Fibroblast of skin of back (primary cell): ENCODE data around the gene SH3D21.

Source experiments
- DNase-seq: peaks from one replicate; pipeline ENCODE4 v3.0.0-alpha.2; 2013

SH3D21 gene

DNA sequence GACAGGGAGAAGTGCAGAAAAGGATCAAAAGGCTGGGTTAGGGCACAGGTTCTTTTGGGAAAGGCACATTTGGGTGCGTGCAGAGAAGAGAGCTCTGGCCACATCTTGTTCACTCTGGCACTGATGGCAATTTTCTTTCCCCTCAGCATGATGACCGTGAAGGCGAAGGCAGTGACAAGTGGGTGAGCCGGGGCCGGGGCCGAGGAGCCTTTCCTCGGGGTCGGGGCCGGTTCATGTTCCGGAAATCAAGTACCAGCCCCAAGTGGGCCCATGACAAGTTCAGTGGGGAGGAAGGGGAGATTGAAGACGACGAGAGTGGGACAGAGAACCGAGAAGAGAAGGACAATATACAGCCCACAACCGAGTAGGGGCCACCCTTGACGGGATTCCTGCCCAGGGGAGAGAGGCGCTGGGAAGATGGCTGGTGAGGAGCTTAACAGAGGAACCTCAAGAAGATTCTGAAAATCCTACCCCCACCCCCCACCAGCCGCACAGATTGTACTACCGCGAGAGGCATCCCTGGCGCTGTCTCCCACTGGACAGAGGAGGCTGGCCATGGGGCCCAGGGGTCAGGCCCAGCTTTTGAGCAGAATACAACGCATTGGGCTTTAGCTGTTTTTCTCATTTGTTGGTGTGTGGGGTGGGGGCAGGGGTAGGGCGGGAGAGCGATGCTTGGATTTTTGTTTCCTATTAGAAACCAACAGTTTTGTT lies 2.4 kb upstream of the SH3D21 start:
- no peak for DNase-seq

GRCh38 chr1:36304521-36304920 lies 1.6 kb upstream of the SH3D21 start:
- DNase-seq, result no peak

DNA sequence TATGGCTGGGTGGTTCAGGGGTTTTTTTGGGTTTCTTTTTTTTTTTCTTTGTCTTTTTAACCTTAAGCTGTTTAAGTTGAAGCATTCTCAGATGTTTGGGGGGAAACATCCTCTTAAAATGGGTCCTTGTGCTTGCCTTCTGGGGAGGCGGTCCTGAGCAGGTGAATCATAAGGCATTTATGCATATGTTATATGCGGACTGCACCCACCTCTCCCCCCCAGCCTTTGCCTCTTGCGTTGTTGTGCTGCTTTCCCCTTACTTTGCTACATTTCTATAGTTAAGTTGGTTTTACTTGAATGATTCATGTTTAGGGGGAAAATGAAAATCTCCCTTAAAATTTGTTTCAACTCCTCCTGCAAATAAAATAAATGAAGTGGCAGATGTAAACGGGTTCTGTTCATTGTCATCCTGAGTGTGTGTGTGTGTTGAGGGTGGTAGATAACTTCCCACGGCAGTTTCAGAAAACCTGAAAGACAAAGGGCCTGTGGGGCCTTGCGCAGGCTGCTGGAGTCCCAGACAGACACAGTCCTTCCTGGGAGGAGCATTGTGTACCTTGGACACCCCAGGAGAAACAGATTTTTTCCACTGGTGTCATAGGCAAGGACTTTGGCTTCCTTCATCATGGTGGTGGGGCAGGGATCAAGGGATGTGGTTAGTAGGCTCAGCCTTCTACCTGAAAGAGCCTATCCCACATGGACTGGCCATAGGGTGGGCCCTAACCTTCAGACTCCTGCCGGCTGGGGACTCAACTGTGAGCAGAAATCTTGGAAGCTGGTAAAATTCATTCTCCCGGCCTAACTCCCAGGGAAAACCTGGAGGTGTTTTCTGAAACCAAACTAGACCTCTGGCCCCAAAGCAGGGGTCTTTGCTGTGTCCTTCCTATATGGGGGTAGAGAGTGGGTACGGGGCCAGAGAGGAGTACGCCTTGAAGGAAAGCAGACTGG lies 926 bp upstream of the SH3D21 start:
- DNase-seq, result no peak

GRCh38 chr1:36305915-36306209 lies 306 bp upstream of the SH3D21 start:
- DNase-seq, result no peak

DNA sequence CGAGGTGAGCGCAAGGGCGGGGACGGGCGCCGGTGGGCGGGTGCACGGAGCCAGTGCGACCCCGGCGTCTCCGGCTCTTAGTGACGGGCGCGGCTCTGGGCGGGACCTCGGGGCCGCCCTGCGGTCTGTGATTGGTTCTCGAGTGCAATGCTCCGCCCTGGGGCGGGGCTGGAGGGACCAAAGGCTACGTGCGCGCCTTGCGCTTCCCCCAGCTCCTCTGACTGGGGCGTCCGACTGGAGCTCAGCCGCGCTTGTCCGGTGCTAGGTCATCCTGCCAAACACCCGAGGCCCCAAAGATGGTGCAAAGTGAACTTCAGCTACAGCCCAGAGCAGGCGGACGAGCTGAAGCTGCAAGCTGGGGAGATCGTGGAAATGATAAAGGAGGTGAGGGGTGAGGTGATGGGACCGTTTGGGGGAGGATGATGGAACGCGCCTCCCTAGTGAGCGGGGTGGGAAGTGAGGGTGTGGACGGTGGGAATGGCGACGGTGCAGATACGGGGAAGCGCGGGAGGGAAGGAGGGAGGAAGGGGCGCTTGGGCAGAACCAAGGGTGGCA lies 811 bp downstream of the SH3D21 start:
- DNase-seq, result peak; percentile 93

DNA sequence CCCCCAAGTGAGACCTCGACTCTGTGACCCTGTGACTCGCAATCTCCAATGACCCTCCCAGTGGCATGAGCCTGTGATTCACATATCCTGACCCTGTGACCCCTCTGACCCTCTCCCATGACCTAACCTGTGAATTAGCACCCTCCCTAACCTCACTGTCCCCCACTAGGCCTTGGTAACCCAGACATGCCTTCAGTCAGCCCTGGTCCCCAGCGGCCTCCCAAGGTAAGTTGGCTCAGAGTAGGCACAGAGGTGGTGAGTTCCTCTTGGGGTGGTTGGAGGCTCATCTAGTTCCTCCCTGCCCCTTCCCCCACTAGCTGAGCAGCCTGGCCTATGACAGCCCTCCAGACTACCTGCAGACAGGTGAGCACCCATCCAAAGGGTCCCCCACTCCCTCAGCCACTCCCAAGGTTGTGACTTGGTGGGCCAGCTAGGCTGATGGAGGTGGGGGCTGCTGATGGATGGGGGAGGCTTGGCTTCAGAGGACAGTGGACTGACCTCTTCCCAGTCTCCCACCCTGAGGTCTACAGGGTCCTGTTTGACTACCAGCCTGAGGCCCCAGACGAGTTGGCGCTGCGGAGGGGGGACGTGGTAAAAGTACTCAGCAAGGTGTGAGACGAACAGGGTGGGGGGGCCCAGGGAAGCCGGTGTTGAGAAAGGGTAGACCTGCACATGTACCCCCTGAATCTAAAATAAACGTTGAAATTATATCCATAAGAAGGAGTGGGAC lies 1.6 kb downstream of the SH3D21 start:
- no peak for DNase-seq

DNA sequence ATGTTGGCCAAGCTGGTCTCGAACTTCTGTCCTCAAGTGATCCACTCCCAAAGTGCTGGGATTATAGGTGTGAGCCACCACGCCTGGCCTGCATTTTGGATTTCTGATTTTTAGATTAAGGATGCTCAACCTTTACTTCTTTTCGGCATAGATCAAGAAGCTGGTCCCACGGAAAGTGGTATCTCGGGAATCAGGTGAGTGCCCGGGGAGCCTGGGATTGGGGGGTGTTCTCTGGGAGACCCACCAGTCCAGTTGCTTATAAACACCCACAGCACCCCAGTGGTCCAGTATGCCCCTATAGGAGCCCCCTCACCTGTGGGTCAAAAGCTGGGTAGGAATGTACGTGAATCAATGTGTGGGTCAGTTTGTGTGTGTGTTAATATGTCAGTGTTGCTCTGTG lies 3.2 kb downstream of the SH3D21 start:
- DNase-seq, result no peak

- DNase-seq, result no peak
Observed at GRCh38 chr1:36320291-36320761, 14.2 kb downstream of the SH3D21 start.

- no peak for DNase-seq
Observed at GRCh38 chr1:36320767-36321118, 14.6 kb downstream of the SH3D21 start.

DNA sequence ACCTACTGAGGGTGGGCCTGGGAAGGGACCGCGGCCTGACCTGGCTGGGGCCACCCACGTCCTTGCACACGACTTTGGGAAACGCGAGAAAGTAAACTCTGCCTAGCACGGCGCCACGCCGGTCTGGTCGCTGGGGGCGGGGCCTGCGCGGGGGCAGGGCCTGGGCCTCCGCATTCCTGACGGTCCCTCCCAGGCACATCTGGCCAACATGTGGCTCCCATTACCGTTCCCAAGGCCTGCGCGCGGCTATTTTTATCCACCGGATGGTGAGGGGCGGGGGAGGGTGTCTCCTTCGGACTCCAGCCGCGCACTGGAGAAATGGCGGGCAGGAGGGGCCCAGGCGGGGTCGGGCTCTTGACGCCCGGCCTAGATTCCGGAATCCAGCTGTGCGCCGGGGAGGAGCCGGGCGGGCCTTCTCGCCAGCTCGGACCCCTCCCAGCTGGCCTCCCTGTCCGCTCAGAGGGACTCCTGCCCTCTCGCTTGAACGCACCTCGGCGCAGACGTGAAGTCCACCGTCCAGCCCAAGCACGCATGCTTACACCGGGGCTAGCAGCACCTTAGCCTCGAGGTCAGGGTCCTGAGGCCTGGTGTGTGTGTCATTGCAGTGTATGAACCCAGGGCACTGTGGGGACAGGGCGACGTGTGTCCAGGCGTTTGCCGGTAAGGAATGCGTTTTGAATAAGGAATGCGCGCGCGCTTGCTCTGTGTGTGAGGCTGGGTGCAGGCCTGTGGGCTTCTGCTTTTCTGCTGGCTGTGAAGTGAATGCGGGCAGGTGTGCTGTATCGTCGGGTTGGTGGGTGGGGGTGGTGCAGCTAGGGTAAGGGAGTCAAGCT lies 15.2 kb downstream of the SH3D21 start:
- peak; percentile 98 for DNase-seq

- peak; percentile 31 for DNase-seq
Observed at GRCh38 chr1:36322041-36322785, 16.0 kb downstream of the SH3D21 start.

- peak; percentile 70 for DNase-seq
Observed at GRCh38 chr1:36322786-36323635, 16.8 kb downstream of the SH3D21 start.

- peak; percentile 88 for DNase-seq
Observed at GRCh38 chr1:36323636-36324352, 17.6 kb downstream of the SH3D21 start, which contains the start of gene EVA1B. Gene EVA1B, minus strand, starts transcription at chr1:36323645. Its CDS starts 608 bp downstream, at chr1:36323037.

GRCh38 chr1:36324353-36324703 lies 18.2 kb downstream of the SH3D21 start:
- no peak for DNase-seq

DNA sequence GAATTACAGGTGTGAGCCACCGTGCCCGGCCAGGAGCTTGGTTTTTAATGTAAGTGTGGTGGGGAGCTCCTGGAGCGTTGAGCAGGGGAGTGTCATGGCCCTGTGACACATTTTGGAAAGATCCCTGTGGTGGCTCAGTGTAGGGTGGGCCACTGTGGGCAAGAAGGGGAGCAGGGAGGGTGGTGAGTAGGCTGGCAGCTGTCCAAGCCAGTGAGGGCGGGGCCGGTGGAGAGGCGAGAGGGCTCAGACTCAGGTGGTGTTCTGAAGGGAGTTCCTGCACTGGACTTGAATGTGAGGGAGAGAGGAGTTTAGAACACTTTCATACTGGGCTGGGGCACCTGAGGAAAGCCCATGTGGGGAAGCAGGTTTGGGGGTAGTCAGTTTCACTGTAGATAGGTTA lies 20.3 kb downstream of the SH3D21 start:
- no peak for DNase-seq

GRCh38 chr1:36327421-36328087 lies 21.4 kb downstream of the SH3D21 start:
- peak; percentile 76 for DNase-seq

DNA sequence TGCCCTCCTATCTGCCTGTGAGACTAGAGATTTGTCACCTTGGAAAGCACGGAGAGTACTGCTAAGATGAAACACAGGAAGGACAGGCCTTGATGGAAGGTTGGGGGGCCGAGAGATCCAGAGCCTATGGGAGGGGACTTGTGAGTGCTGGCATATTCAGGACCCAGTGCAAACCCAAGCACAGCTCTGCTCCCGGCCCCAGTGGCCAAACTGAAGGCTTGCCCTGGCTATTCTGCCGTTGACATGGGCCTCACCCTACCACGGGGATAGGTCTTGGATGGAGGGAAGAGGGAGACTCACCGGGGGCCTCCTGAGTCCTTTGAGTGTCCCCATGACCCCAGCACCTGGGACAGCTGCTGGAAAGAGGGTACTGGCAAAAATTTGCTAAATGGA lies 21.9 kb downstream of the SH3D21 start:
- no peak for DNase-seq

- DNase-seq, result no peak
Observed at GRCh38 chr1:36328713-36329112, 22.5 kb downstream of the SH3D21 start.

DNA sequence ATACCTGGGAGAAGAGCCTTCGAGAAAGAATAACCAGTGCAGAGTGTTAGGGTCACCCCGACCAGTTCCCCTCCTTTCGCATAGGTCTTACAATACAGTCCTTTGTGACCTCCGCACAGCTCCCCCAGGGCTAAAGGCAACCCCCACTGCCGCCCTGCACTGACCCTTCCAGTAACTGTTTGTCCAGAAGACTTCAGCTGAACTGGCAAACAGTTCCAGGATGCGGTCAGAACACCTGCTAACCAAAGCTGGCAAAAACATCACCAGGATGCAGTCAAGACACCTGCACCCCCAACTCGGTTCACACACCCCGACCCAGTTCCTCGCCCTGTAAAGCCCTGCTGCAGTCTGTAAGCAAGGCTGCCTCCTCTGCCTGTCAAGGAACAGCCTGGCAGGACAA lies 23.6 kb downstream of the SH3D21 start:
- no peak for DNase-seq
